Cardiac fibroblast (primary cell): ENCODE results near the gene KLRG1.

ENCODE experiments used
- DNase-seq, 2 donors: peaks; one replicate each; pipeline versions ENCODE4 v3.0.0 to v3.0.0-alpha.2; 2010; ENCODE audit warnings: low read depth in 2 of 2
- H3K4me3 ChIP-seq, 2 donors: replicated peaks in 1 of 2; 1 replicate in 1 of 2; 2 replicates in 1 of 2; pipeline ENCODE4 v1.5.1; 2011; ENCODE audit warnings: low read depth in 2 of 2, low read length in 2 of 2, mild to moderate bottlenecking in 2 of 2, moderate library complexity in 1 of 2
- CTCF ChIP-seq: IDR thresholded peaks from one replicate; pipeline ENCODE4 v1.5.1; 2011; ENCODE audit warnings: low read depth, mild to moderate bottlenecking, low read length, inconsistent platforms

The KLRG1 gene

GRCh38 chr12:8980137-8980536, 9.2 kb upstream of the KLRG1 start:
- no peak for TF ChIP-seq CTCF
- DNase-seq = no peak
- no peak overlapping the region for H3K4me3 ChIP-seq

DNA sequence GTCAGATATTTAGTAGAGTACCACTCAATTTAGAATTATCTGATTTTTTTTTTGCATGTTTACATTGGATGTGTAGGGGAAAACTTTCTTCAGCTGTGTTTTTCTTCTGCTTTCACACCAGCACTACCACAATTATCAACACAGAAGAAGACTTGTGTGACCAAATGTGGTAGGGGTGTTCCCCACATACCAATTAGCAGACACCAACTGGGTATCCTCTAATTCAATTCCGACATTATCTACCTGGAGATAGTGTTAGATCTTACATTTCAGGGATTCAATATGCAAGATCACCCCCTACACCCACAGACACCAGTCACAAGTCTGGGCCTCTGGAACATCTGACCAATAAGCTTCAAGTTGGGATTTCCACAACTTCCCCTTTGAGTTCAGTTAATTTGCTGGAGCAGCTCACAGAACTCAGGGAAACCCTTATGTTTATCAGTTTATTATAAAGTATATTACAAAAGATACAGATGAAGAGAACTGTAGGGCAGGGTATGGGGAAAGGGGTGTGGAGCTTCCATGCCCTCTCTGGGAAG, 4.1 kb upstream of the KLRG1 start:
- H3K4me3 ChIP-seq = no peak overlapping the region
- TF ChIP-seq CTCF = no peak
- DNase-seq = no peak

DNA sequence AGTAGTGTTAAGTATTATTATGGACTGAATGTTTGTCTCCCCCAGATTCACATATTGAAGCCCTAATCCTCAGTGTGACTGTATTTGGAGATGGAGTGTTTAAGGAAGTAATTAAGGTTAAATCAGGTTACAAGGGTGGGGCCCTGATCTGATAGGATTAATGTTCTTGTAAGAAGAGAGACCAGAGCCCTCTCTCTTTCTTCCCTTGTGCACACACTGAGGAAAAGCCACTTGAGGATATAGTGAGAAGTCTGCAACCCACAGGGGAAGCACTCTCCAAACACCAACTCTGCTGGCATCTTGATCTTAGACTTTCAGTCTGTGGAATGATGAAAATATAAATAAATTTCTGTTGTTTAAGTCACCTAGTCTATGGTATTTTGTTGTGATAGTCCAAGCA, 2.2 kb upstream of the KLRG1 start:
- TF ChIP-seq CTCF = no peak
- no peak overlapping the region for H3K4me3 ChIP-seq
- no peak for DNase-seq

- no peak for TF ChIP-seq CTCF
- DNase-seq = no peak
- H3K4me3 ChIP-seq = no peak overlapping the region
These were observed 1.7 kb upstream of the KLRG1 start for GRCh38 chr12:8987685-8988084.

- DNase-seq = no peak
- no peak for TF ChIP-seq CTCF
- H3K4me3 ChIP-seq = no peak overlapping the region
These were observed 2.3 kb downstream of the KLRG1 start for GRCh38 chr12:8991371-8992345.

DNA sequence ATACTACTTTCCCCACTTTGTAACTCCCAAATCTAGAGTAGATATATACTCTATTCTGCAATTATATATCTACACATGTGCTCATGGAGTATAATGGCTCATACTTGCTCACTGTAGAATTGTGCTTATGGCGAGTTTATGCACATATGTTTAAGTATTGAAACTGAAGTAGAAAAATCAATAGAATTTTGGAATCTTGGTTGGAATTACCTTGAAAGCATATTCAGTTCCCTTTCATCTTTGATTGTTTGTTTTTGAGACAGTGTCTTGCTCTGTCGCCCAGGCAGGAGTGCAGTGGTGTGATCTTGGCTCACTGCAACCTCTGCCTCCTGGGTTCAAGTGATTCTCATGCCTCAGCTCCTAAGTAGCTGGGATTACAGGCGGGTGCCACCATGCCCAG, 4.5 kb downstream of the KLRG1 start:
- no peak for DNase-seq
- no peak for TF ChIP-seq CTCF
- no peak overlapping the region for H3K4me3 ChIP-seq
